IMR-90 (cell line): Measurements from ENCODE around the gene GRM8. TPM values are rescaled to one million over a fixed set of nuclear protein-coding genes. Genes with fewer than 3 reads are reported as not detected.

Source experiments
- ATAC-seq: fragments of 200-7000 bp; cut with Tn5 transposase; 2 replicates; pipeline ENCODE4 v1.9.1; 2020; ENCODE audit warnings: low read depth, mild to moderate bottlenecking, moderate library complexity
- BruUV-seq: library from RNA; stranded (reverse); fragments of 400-500 nt; replicated peaks from 2 replicates; lab custom pipeline; 2021; lab: Mats Ljungman, UMichigan
- CTCF ChIA-PET: fragments of 300-600 bp; formaldehyde crosslinking; extraction: SDS; loops from one replicate; lab custom pipeline; 2021; ENCODE audit warnings: antibody characterized with exemption; lab: Yijun Ruan, JAX
- POLR2A ChIA-PET: fragments of 300-600 bp; sonication (Branson Sonifier 250); formaldehyde crosslinking; loops from one replicate; lab custom pipeline; 2022; ENCODE audit warnings: antibody characterized with exemption; ENCODE audit not compliant: unreplicated experiment; lab: Charles Lee
- DNase-seq: peaks from one replicate; pipeline ENCODE4 v3.0.0; 2013
- H2AFZ ChIP-seq: replicated peaks from 2 replicates; pipeline ENCODE3; 2013; ENCODE audit warnings: low read length, mild to moderate bottlenecking; ENCODE audit not compliant: poor library complexity
- H2AK5ac ChIP-seq: 2 replicates; pipeline ENCODE4 v1.6.1; 2013; ENCODE audit warnings: low read depth, low read length, inconsistent platforms
- H2AK9ac ChIP-seq: replicated peaks from 2 replicates; pipeline ENCODE3; 2013; ENCODE audit warnings: mild to moderate bottlenecking, low read depth, low read length, moderate library complexity; ENCODE audit not compliant: poor library complexity
- H2BK120ac ChIP-seq: 2 replicates; pipeline ENCODE4 v1.6.1; 2013; ENCODE audit warnings: low read depth, low read length, inconsistent platforms
- H2BK15ac ChIP-seq: 3 replicates; pipeline ENCODE4 v1.6.1; 2013; ENCODE audit warnings: low read depth, low read length, inconsistent platforms
- H2BK20ac ChIP-seq: 2 replicates; pipeline ENCODE4 v1.6.1; 2013; ENCODE audit warnings: low read depth, mild to moderate bottlenecking, inconsistent platforms, low read length, moderate library complexity
- H2BK5ac ChIP-seq: 2 replicates; pipeline ENCODE4 v1.6.1; 2013; ENCODE audit warnings: mild to moderate bottlenecking, low read depth, low read length, inconsistent platforms; ENCODE audit not compliant: poor library complexity, severe bottlenecking
- H3K14ac ChIP-seq: replicated peaks from 2 replicates; pipeline ENCODE4 v1.6.1; 2013; ENCODE audit warnings: low read depth, low read length, inconsistent platforms
- H3K18ac ChIP-seq: 2 replicates; pipeline ENCODE4 v1.6.1; 2013; ENCODE audit warnings: low read depth, low read length, control low read depth
- H3K23ac ChIP-seq: 2 replicates; pipeline ENCODE4 v1.6.1; 2013; ENCODE audit warnings: low read depth, low read length, inconsistent platforms
- H3K27ac ChIP-seq: 2 replicates; pipeline ENCODE4 v1.5.1; 2013; ENCODE audit warnings: mild to moderate bottlenecking, control low read depth, low read length; ENCODE audit not compliant: insufficient read depth
- H3K27me3 ChIP-seq: 2 replicates; pipeline ENCODE4 v1.6.1; 2013; ENCODE audit warnings: low read length; ENCODE audit not compliant: control insufficient read depth, insufficient read depth
- H3K36me3 ChIP-seq: 2 replicates; pipeline ENCODE4 v1.6.1; 2013; ENCODE audit warnings: low read length, mixed read lengths; ENCODE audit not compliant: control insufficient read depth, insufficient read depth
- H3K4ac ChIP-seq: 2 replicates; pipeline ENCODE4 v1.6.1; 2013; ENCODE audit warnings: low read depth, low read length, inconsistent platforms
- H3K4me1 ChIP-seq: 2 replicates; pipeline ENCODE4 v1.6.1; 2013; ENCODE audit warnings: low read length, mixed read lengths; ENCODE audit not compliant: control insufficient read depth, insufficient read depth
- H3K4me2 ChIP-seq: 2 replicates; pipeline ENCODE4 v1.6.1; 2013; ENCODE audit warnings: low read depth, mild to moderate bottlenecking, control low read depth, low read length, moderate library complexity
- H3K4me3 ChIP-seq: 2 replicates; pipeline ENCODE4 v1.5.1; 2013; ENCODE audit warnings: low read depth, mild to moderate bottlenecking, control low read depth, low read length, moderate library complexity; ENCODE audit not compliant: insufficient read depth
- H3K56ac ChIP-seq: 2 replicates; pipeline ENCODE4 v1.6.1; 2013; ENCODE audit warnings: low read length, inconsistent platforms; ENCODE audit not compliant: insufficient read depth; ENCODE audit errors: extremely low read depth
- H3K79me1 ChIP-seq, 2 experiments: 2 replicates each; pipeline ENCODE4 v1.6.1; 2013; ENCODE audit warnings: low read length in 2 of 2, inconsistent platforms in 1 of 2, low read depth in 1 of 2
- H3K9ac ChIP-seq: 2 replicates; pipeline ENCODE4 v1.6.1; 2013; ENCODE audit warnings: low read depth, low read length, control low read depth
- H3K9me1 ChIP-seq: 2 replicates; pipeline ENCODE4 v1.6.1; 2013; ENCODE audit warnings: low read length, inconsistent platforms; ENCODE audit not compliant: insufficient read depth
- H3K9me3 ChIP-seq: 2 replicates; pipeline ENCODE4 v1.6.1; 2013; ENCODE audit warnings: low read length; ENCODE audit not compliant: control insufficient read depth, insufficient read depth
- H4K20me1 ChIP-seq: 2 replicates; pipeline ENCODE4 v1.6.1; 2013; ENCODE audit warnings: low read length, inconsistent platforms; ENCODE audit not compliant: insufficient read depth
- H4K5ac ChIP-seq: 2 replicates; pipeline ENCODE4 v1.6.1; 2013; ENCODE audit warnings: mild to moderate bottlenecking, low read depth, low read length, control low read depth
- H4K8ac ChIP-seq, 2 experiments: 2 replicates each; pipeline ENCODE4 v1.6.1; 2013; ENCODE audit warnings: low read depth in 2 of 2, low read length in 2 of 2, control low read depth in 1 of 2, inconsistent platforms in 1 of 2
- H4K91ac ChIP-seq: 2 replicates; pipeline ENCODE4 v1.6.1; 2013; ENCODE audit warnings: low read depth, low read length, inconsistent platforms; ENCODE audit not compliant: insufficient read depth
- BHLHE40 ChIP-seq: fragments of 150-350 bp; IDR thresholded peaks from 2 replicates; pipeline ENCODE4 v1.6.1; 2016; ENCODE audit warnings: mild to moderate bottlenecking, low read depth, low read length
- CEBPB ChIP-seq: IDR thresholded peaks from 2 replicates; pipeline ENCODE4 v1.6.1; 2012; ENCODE audit warnings: low read depth, low read length, improper control_type of control experiment
- CHD1 ChIP-seq: IDR thresholded peaks from 2 replicates; pipeline ENCODE4 v1.6.1; 2012; ENCODE audit warnings: low read depth, low read length, improper control_type of control experiment
- ELK1 ChIP-seq: fragments of 150-350 bp; IDR thresholded peaks from 2 replicates; pipeline ENCODE4 v1.6.1; 2016; ENCODE audit warnings: low read depth, mild to moderate bottlenecking, low read length, moderate library complexity, borderline replicate concordance
- FOS ChIP-seq: fragments of 150-350 bp; IDR thresholded peaks from 2 replicates; pipeline ENCODE4 v1.6.1; 2016; ENCODE audit warnings: low read depth, low read length
- MAFK ChIP-seq: IDR thresholded peaks from 2 replicates; pipeline ENCODE4 v1.6.1; 2012; ENCODE audit warnings: low read depth, low read length, improper control_type of control experiment
- MAZ ChIP-seq: IDR thresholded peaks from 2 replicates; pipeline ENCODE4 v1.6.1; 2012; ENCODE audit warnings: low read depth, mild to moderate bottlenecking, low read length, improper control_type of control experiment, moderate library complexity, borderline replicate concordance
- MXI1 ChIP-seq: IDR thresholded peaks from 2 replicates; pipeline ENCODE4 v1.6.1; 2012; ENCODE audit warnings: low read depth, mild to moderate bottlenecking, low read length, moderate library complexity, borderline replicate concordance
- NFE2L2 ChIP-seq: fragments of 150-350 bp; IDR thresholded peaks from 2 replicates; pipeline ENCODE4 v1.6.1; 2016; ENCODE audit warnings: low read depth, mild to moderate bottlenecking, low read length
- POLR2A ChIP-seq: IDR thresholded peaks from 2 replicates; pipeline ENCODE4 v1.6.1; 2012; ENCODE audit warnings: mild to moderate bottlenecking, low read depth, low read length
- RAD21 ChIP-seq: IDR thresholded peaks from 2 replicates; pipeline ENCODE4 v1.6.1; 2012; ENCODE audit warnings: low read length, improper control_type of control experiment
- RCOR1 ChIP-seq: IDR thresholded peaks from 2 replicates; pipeline ENCODE4 v1.6.1; 2012; ENCODE audit warnings: mild to moderate bottlenecking, low read length, improper control_type of control experiment; ENCODE audit not compliant: insufficient replicate concordance
- RFX5 ChIP-seq: IDR thresholded peaks from 2 replicates; pipeline ENCODE4 v1.8.0; 2012; ENCODE audit warnings: low read depth, mild to moderate bottlenecking, low read length, moderate library complexity
- SMC3 ChIP-seq: fragments of 150-350 bp; IDR thresholded peaks from 2 replicates; pipeline ENCODE4 v1.6.1; 2016; ENCODE audit warnings: low read depth, mild to moderate bottlenecking, antibody characterized with exemption, low read length, moderate library complexity
- USF2 ChIP-seq: fragments of 150-350 bp; IDR thresholded peaks from 2 replicates; pipeline ENCODE4 v1.6.1; 2017; ENCODE audit warnings: mild to moderate bottlenecking, antibody characterized with exemption, low read length, low read depth
- WGBS, 2 experiments: methylation state at CpG; one replicate each; pipeline versions ENCODE4 v1.1.5 to v1.1.7; 2013; ENCODE audit warnings: missing lambda C conversion rate in 2 of 2; ENCODE audit not compliant: insufficient read length in 1 of 2; ENCODE audit errors: extremely low coverage in 2 of 2; 5-methylcytosine and 5-hydroxymethylcytosine counted together
- dilution Hi-C: fragments of 300-500 bp; cut with HindIII; formaldehyde crosslinking; loops from one replicate; pipeline ENCODE4 v1.14.3; 2018; ENCODE audit warnings: low sequenced_read_pairs; ENCODE audit not compliant: unreplicated experiment
- in situ Hi-C: fragments of 300-500 bp; cut with MboI; formaldehyde crosslinking; loops from 3 replicates; pipeline ENCODE4 v1.14.3; 2019; ENCODE audit warnings: low sequenced_read_pairs, inconsistent platforms, mixed read lengths
- intact Hi-C: fragments of 100-400 bp; cut with micrococcal nuclease; formaldehyde crosslinking; loops from 2 replicates; pipeline ENCODE4 v1.10.0; 2022
- polyA plus RNA-seq, 3 experiments: library from polyadenylated mRNA; depleted of rRNA; stranded (reverse); fragments of >200 nt; gene quantifications; 2 replicates each; pipeline ENCODE4 v1.2.3, GENCODE V29; 2012; ENCODE audit warnings: low replicate concordance in 1 of 3
- total RNA-seq: library from RNA; depleted of rRNA; stranded (reverse); fragments of >200 nt; gene quantifications from 2 replicates; pipeline ENCODE4 v1.2.3, GENCODE V29; 2012
- TF ChIP-seq, protein P1 (sequence below): conservative IDR thresholded peaks from 2 replicates; pipeline ENCODE4 v1.5.1; 2012; ENCODE audit warnings: mild to moderate bottlenecking, low read depth, low read length, improper control_type of control experiment

GRM8 gene
- total and polyA plus RNA-seq, 2 of the 4 experiments (the other 2 are of a cell fraction): not detected

- no peaks in the 10 kb centered on the region for H3K4me1 ChIP-seq
- H2AFZ ChIP-seq: no peak overlapping the region
- H2BK120ac ChIP-seq: no peak overlapping the region
- H3K9ac ChIP-seq: no peak overlapping the region
- BruUV-seq: no TSS peak
- H3K9me3 ChIP-seq: peaks cover 23% of the 10 kb centered on the region
- H3K56ac ChIP-seq: no peak overlapping the region
- H4K20me1 ChIP-seq: no peaks in the 10 kb centered on the region
- H3K23ac ChIP-seq: no peak overlapping the region
- POLR2A ChIA-PET: no interaction called here
- no peak for TF ChIP-seq BHLHE40
- TF ChIP-seq RAD21: no peak
- TF ChIP-seq POLR2A: no peak
- TF ChIP-seq, protein P1, sequence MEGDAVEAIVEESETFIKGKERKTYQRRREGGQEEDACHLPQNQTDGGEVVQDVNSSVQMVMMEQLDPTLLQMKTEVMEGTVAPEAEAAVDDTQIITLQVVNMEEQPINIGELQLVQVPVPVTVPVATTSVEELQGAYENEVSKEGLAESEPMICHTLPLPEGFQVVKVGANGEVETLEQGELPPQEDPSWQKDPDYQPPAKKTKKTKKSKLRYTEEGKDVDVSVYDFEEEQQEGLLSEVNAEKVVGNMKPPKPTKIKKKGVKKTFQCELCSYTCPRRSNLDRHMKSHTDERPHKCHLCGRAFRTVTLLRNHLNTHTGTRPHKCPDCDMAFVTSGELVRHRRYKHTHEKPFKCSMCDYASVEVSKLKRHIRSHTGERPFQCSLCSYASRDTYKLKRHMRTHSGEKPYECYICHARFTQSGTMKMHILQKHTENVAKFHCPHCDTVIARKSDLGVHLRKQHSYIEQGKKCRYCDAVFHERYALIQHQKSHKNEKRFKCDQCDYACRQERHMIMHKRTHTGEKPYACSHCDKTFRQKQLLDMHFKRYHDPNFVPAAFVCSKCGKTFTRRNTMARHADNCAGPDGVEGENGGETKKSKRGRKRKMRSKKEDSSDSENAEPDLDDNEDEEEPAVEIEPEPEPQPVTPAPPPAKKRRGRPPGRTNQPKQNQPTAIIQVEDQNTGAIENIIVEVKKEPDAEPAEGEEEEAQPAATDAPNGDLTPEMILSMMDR: no peak
- no peak for TF ChIP-seq MXI1
- TF ChIP-seq CEBPB: no peak
- no peak for TF ChIP-seq ELK1
- no peak for TF ChIP-seq CHD1
- TF ChIP-seq FOS: no peak
- TF ChIP-seq MAZ: no peak
- no peak for TF ChIP-seq USF2
- no peak for TF ChIP-seq RCOR1
- TF ChIP-seq NFE2L2: no peak
- no peak for TF ChIP-seq SMC3
- TF ChIP-seq RFX5: no peak
- no peak for TF ChIP-seq MAFK
- no peak overlapping the region for H4K91ac ChIP-seq
- dilution Hi-C loops: no loop called here
- DNase-seq: no peak
- no peak overlapping the region for H2BK20ac ChIP-seq
- H3K79me1 ChIP-seq: no peaks in the 10 kb centered on the region
- intact Hi-C loops: no loop called here
- H3K18ac ChIP-seq: no peak overlapping the region
- H3K36me3 ChIP-seq: no peaks in the 10 kb centered on the region
- H3K4me2 ChIP-seq: no peak overlapping the region
- no peak overlapping the region for H4K5ac ChIP-seq
- 75% methylated on average over 8 of the region's 15 CpGs; no CpG with 5 or more reads in 1 of the 2 experiments for WGBS, 2 experiments
- H3K27ac ChIP-seq: no peak overlapping the region
- no peak overlapping the region for H3K4me3 ChIP-seq
- H2BK15ac ChIP-seq: no peak overlapping the region
- no peak overlapping the region for H3K14ac ChIP-seq
- CTCF ChIA-PET: no interaction called here
- H3K9me1 ChIP-seq: no peaks in the 10 kb centered on the region
- no peak overlapping the region for H2AK5ac ChIP-seq
- H4K8ac ChIP-seq: no peak overlapping the region
- H3K27me3 ChIP-seq: no peaks in the 10 kb centered on the region
- ATAC-seq: no peak
- in situ Hi-C loops: no loop called here
- no peak overlapping the region for H2AK9ac ChIP-seq
- no peak overlapping the region for H2BK5ac ChIP-seq
- no peak overlapping the region for H3K4ac ChIP-seq
Measured at GRCh38 chr7:126690104-126690503, 562.6 kb downstream of the GRM8 start.
